Stimulated activated CD8-positive, alpha-beta memory T cell treated with anti-CD3 and anti-CD28 coated beads, Interleukin-7, amount 100 ng/mL, for 4 hours (primary cell): ENCODE data around the gene KRT16.
"Not testable (repeated sequence)": the region's sequence is repeated elsewhere in the genome, so short reads cannot be mapped to it uniquely, and the experiment has no call there.

Source experiments
- DNase-seq, 2 donors: peaks; one replicate each; pipeline ENCODE4 v3.0.0-alpha.2; 2020; ENCODE audit warnings: low read depth in 2 of 2

KRT16 gene

DNA sequence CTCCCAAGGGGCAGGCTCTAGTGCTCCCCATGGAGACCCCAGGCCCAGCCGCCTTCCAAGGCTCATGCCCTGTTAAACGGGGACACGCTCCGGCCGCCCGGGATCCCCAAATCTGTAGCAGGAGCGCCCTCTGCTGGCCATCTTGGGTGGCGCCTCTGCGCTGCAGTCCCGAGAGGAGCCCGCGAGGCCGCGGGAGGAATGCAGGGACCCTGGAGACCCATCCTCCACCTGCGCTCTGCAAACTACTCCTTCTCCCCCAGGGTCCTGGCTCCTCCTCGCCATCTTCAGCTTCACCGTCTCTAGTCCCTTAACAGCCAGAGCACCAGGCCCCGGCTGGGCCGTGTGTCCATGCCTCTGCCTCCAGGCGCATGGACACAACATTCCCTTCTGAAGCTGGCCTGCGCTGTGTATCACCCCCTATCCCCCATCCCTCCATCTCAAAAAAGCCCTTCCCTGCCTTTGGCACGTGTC lies 35.4 kb upstream of the KRT16 start:
- DNase-seq: peak; percentile 70 to 72

DNA sequence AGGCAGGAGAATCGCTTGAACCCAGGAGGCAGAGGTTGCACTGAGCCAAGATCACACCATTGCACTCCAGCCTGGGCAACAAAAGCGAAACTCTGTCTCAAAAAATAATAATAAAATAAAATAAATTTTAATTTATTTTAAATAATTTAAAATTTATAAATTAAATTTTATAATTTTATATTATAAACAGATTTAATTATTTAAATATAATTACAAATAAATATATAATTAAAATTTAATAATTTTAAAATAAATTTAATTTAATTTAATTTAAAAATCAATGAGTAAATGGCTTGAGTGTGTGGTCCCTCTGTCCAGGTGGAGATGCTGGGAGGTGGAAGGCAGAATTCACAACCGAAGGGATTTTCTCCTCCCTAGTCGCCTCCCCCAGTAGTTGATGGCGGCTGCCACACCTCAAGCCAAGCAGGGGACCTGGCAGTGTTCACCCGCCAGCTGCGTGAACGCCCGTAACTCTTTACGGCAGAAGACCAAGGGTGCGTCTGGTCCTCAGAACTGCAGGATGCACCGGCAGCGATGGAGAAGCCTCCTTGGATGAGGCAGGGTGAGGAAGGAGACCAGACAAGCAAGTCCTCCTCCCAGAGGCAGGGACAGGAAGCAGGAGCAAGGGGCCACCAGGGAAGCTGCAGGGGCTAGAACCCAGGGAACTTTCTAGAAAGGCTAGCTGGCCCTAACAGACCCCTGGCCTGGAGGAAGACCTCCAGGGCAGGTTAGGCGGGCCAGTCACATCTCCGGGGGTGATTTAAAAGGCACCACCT lies 34.7 kb upstream of the KRT16 start:
- DNase-seq: no peak

DNA sequence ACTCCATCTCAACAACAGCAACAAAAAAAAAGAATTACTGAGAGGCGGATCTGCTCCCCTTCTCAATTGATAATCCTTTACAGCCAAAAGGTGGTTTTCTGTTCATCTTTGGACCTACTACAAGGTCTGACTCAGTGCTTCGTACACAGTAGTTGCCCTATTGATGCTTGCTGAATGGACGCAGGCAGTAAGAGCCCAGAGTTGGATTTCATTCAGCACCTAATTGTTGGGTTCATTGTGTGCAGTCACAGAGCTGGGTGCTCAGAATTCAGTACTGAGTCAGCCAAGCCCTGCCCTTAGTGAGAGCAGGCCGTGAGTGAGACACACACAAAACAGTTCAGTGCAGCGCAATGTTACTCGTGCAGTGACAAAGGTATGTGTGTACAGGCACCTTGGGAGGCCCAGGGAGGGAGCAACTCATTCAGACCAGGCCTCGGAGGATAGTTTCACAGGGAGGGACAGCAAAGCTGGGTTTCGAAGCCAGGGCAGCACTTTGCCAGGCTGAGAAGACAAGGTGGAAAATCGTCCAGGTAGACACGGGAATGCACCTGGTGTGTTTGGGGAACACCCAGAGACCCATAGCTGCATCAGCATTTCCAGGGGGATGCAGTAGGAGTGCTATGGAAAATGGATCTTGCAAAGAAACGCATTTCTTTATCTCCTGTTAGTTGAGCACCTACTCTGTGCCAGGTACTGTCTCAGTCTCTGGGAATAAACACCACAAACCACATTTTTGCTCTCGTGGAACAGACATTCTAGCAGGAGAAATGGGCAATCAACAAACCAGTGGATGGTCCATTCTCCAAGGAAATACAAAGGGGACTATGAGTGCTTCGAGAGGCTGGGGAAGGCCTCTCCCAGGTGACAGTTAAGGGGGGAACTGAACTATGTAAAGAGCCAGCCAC lies 29.9 kb upstream of the KRT16 start:
- DNase-seq: no peak

DNA sequence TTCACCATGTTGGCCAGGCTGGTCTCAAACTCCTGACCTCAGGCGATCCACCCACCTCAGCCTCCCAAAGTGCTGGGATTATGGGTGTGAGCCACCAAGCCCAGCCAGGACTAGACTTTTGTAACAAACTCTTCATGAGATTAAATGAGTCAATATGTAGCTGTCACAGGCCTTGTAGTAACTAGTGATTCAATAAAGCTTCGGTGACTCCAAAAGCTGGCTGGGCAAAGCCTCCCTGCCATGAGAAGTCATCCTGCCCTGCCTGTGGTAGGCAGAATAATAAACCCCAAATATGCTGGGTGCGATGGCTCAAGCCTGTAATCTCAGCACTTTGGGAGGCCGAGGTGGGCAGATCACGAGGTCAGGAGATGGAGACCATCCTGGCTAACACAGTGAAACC lies 28.0 kb upstream of the KRT16 start:
- DNase-seq: not testable (repeated sequence)

DNA sequence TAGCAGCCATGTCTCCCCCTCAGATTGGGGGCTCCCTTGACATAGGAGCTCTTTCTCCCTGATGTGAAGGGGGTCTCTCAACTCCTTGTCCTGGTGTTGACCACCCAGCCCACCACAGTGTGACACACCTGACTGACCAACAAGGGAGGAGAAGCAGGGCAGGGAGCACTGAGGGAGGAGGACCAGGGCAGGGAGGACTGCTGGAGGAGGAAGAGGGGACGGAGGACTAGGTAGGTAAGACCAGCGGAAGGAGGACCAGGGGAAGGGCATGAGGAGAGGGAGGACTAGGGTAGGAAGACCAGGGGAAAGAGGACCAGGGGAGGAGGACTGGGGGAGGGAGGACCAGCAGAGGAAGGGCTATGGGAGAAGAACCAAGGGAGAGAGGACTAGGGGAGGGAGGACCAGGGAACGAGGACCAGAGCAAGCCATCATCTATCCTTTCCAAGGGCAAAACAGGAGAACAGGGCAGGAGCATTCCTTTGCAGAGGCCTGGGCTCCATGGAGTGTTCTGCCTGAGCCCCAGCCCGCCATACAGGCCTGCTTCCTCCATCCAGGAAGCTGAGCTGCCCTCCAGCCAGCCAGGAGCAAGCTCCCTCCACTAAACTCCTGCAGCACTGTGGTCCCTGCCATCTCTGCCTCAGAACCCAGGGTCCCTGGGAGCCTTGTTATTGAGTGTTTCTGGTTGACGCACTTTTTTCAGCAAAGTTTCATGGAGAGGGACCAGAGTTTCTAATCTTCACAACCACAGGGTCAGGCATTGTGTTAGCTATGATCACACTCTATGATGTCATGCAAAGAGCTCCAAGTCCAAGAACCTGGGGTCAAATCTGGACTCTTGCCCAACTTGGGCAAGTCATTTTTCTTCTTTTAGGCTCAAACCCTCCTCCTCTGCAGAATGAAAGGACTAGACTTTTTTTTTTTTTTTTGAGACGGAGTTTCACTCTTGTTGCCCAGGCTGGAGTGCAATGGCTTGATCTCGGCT lies 27.2 kb upstream of the KRT16 start:
- no peak for DNase-seq

DNA sequence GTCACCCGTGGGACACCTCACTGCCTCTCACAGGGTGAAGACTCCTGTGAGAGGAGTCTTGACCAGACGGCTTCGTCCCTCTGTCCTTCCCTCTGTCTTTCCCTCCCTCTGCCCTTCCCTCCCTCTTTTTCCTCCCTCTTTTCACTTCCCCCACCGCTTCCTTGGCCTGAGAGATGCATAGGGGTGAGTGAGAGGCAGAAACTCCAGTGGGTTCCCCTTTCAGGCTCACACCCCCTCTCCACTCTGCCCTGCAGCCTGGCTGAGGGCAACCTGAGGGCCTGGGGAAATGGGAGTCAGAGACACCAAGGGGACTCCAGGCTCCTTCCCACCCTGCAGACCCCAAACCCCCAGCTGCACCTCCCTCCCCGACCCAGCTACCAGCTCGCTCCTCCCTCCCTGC lies 26.4 kb upstream of the KRT16 start:
- DNase-seq: no peak

DNA sequence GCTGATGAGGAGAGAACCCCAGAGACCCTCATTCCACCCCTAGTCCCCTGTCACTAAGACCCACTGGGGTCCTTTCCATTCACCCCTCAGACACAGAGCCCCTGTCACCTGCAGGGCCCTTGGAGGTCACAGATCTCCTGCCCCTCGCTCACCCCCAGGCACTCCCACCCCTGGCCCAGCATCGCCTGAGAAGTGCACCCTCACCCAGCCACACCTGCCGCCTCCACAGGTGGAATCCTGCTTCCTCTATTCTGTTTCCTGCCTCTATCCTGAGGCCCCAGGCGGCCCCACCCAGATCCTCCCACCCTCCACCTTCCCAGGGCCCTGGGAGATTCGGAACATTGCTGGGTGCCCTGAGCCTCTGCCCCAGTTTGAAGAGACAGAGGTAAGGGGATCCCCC lies 25.6 kb upstream of the KRT16 start:
- DNase-seq: no peak

DNA sequence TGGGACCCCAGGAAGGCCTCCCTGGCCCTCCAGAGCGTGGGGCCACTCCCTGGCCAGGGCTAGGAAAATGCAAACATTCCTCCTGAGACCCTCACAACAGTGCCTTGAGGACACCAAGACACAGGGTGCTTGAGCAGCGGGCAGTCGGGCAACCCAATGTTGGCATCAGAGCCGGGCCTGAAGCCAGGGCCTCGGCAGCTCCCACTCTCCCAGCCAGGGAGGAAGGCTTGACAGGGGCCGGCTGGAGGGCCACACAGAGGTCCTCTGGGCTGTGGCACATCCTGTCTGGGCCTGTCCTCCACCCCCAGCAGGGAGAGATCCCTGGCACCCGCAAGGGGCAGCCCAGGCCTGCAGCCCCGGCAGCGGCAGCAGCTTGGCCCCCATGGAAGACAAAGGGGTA lies 24.1 kb upstream of the KRT16 start:
- no peak for DNase-seq

DNA sequence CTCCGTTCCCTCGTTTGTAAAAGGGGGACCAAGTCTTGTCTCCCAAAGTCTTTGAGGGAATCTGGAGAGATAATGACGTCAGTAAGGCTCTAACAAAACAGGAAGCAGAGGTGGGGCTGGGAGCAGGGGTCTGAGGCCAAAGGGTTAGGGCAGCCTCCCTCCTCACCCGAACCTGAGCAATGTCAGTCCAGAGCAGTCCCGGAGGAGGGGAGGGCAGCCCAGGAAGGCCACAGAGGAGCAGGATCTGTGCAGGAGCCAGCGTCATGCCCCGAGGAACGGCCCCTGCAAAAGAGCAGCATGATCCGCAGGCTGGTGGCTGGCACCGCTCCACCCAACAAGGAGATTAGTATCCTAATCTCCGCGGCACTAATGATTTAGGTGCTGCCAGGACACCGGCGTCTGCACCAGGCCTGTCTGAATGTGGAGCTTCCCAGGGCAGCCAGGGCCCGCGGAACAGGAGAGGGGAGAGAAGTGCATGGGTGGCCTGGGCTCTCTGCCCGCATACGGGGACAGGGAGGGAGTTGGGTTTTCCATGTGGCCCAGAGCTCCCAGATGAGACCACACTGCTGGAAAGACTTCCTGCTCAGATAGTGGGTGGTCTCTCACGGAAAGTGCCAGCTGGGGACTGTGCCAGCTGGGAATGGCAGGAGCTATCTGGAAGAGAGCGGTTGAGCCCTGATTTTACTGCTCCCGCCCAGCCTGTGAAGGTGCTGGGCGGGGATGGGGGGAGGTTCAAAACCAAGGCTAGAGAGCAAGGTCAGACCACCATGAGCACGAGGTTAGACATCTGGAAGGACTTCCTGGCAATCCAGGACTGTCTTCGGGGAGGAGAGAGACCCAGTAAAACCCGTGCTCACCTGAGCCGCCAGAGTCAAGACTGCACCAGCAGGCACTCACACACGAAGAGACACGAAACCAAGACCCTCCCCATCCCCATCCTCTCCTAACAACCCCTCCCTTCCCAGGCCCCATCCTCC lies 22.8 kb upstream of the KRT16 start:
- no peak for DNase-seq

DNA sequence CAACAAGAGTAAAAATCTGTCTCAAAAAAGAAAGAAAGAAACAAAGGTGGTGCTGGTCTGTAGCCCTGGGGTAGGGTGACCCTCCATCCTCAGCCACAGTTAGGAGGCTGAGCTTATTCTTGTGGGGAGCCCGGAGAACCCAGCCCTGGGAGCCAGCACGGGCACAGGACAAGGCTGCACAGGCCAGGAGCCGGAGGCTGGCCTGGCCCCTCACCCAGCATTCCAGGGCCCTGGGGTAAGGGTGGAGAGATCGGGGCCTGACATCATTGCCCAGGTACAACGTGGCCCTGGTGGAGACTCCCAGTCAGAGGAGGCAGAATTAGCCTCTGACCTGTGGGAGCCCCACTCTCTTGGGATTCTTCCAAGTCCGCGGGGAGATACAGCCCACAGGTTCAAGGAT lies 22.1 kb upstream of the KRT16 start:
- DNase-seq: no peak

DNA sequence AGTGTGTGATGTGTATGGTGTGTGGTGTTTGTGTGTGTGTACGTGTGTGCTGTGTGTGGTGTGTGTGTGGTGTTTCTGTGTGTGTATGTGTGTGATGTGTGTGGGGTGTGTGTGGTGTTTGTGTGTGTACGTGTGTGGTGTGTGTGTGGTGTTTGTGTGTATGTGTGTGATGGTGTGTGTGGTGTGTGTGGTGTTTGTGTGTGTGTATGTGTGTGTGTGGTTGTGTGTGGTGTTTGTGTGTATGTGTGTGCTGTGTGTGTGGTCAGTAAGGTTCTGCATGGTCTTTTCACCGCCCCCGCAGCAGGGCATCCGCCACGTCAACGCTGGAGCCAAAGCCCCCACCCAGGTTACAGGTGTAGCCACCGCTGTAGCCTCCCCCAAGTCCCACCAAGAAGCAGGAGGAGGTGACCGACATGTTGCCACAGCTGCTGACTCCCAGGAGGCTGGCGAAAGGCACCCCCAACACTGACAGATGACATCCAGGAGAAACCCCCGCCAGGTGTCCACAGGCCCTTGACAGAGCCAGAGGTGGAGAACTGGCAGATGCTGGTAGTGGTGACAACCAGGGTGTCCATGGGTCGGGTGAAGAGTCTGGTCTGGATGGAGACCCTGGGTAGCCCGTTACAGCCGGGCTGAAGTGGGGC lies 21.1 kb upstream of the KRT16 start:
- no peak for DNase-seq

DNA sequence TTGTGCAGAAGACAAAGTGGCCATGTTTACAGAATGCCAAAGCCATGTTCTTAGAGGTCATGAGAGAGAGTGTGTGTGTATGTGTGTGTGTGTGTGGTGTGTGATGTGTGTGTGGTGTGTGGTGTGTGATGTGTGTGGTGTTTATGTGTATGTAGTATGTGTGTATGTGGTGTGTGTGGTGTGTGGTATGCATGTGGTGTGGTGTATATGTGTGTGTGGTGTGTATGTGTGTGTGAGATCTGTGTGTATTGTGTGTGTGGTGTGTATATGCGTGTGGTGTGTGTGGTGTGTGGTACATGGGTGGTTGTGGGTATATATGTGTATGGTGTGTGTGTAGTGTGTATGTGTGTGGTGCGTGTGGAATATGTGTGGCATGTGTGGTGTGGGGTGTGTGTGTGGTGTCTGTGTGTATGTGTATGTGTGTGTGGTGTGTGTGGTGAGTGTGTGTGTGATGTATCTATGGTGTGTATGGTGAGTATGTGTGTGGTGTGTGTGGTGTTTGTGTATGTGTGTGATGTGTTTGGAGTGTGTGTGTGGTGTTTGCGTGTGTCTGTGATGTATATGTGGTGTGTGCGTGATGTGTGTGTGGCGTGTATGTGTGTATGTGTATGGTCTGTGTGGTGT lies 20.0 kb upstream of the KRT16 start:
- DNase-seq: no peak

DNA sequence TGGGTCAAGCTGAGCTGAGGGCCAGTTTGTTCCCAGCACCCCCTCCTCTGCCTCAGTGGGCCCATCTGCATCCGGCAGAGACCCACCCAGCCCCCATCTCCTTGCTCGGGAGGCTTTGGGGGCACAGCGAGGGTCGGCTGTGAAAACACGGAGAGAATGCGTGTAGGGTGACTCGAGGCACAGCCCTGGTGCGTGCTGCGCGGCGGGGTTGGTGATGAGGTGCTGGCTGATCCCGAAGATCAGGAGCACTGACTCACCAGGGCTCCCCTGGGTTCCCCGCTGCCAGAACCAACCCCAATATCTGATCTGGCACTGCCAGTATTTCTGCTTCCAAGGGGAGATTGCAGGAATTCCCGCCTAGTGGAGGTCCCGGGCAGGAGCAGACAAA lies 19.3 kb upstream of the KRT16 start:
- no peak for DNase-seq

DNA sequence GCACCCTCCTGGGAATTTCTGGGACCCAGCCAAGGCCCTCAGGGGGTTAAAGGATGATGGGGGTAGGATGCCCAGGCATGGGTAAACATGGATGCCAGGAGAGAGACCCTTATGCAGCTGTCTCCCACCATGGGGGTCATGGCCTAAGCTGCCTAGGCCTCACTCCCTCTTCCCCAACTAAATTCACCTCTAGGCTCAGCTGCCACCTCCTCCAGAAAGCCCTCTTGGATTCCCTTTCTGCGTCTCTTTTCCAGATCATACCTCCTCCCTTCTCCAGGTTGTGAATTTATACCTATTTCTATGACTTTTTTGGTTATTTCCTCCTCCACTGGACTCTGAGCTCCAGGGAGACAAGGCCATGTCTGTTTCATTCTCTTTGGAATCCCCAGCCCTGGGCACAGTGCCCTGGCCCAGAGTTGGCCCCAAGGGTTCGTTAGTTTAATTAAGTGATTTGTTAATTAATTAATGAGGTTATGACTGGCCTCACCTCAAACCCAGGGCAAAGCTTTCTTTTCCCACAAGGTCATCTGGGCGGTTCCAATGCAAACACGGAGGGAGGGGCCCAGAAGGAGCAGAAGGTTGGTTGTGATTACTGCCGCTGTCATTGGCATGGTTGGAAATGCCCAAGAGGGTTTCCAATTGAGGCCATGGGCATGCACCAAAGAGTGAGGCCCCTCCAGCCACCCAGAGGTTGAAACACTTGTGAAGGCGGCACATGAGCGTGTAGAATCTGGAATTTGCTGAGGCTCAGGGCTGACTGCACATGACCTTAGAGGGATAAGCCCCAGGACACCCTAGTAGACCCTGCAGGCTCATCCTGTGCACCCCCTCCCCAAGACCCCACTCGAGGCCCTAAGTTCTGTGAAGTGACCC lies 18.7 kb upstream of the KRT16 start:
- no peak for DNase-seq

DNA sequence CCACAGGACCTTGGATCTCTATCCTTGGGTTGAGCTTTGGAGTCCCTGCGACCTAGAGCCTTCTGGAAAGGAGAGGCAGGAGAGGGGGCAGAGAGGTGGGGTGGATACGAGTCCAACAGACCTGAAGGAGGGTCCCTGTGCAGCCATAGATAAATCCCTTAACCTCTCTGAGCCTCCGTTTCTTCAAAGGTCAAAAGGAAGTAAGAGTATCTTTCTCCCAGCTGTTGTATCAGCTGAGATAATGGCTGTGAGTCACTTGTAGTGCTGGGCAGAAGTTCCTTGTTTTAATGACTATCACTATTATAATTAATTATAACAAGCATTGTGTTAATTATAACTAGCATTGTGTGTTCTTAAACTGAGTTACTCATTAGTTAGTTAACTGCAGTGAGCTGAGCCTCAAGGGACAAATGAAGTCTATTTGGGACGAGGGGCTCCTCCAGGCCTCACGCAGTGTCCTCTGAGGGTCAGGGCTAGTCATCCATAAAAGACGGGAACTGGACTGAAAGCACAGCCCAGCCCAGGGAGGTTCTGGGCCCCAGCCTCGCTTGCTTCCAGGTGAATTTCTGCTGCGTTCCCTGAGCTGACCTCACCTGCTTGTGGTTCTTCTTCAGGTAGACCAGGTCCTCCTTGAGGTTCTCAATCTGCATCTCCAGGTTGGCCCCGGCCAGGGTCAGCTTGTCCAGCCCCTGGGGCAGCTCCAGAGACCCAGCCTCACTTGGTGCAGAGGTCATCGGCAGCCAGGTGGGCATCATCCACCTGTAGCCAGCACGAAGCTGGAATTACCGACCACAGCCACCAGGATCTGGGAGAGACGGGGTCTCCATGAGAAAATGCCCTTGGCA lies 17.5 kb upstream of the KRT16 start:
- DNase-seq: no peak

DNA sequence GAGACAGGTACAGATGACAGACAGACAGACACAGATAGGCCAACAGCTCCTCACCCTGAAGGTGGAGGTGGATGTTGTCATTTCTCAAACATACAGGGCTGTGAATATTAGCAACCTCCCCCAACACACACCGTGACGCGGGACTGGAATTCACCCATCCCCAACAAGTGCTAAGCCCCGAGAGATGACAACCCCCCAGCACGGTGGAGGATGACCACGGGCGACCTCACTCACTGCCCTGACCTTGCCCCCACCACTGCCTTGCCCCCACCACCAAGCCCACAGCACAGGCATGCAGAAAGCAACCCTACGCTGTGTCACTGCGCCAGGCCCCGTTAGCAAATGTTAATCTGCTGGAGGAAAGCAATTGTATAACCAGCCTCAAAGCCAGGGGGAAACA lies 16.7 kb upstream of the KRT16 start:
- DNase-seq: no peak

DNA sequence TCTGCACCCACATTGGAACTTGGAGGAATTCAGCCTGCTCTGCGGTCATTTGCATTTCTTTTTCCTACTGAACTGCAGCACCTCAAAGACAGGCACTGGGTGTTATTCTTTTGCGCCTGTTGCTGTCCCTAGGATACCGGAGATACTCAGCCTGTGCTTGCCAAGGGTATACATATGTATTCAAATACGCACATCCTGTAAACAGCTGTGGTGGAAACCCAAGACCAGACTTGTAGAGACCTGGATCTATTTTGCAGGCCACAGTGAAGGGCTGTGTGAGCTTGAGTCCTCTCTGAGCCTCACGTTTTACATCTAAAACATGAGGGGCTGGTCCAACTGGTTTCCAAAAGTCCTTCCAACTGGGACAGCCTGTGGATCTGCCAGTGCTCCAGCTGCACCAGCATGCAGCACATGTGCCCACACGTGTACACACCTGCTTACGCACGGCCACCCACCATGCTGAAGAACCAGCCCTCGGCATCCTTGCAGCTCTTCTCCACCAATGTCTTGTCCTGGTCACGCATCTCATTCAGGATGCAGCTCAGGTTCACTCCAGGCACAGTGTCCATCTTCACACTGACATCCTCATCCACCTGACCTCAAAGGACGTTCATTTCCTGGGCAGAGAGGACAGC lies 16.2 kb upstream of the KRT16 start:
- not testable (repeated sequence) for DNase-seq
